SK-N-SH treated with all-trans-retinoic acid at 6 μM for 48 hours (cell line): Measurements from ENCODE around the gene CHPF2.

ENCODE experiments used
- ATAC-seq: fragments of 200-7000 bp; cut with Tn5 transposase; 3 replicates; pipeline ENCODE4 v1.9.1; 2020; ENCODE audit warnings: mild to moderate bottlenecking, moderate library complexity
- ARNTL ChIP-seq: fragments of 450-650 bp; formaldehyde crosslinking; IDR thresholded peaks from 2 replicates; pipeline ENCODE4 v1.5.0; 2020; ENCODE audit warnings: low read depth, mild to moderate bottlenecking, moderate library complexity, borderline replicate concordance
- CSDC2 ChIP-seq: fragments of 250-450 bp; sonication (Bioruptor Pico); IDR thresholded peaks from 2 replicates; pipeline ENCODE4 v1.5.0; 2020; ENCODE audit warnings: mild to moderate bottlenecking, moderate library complexity
- ESRRG ChIP-seq: fragments of 250-450 bp; sonication (Bioruptor Pico); IDR thresholded peaks from 2 replicates; pipeline ENCODE4 v1.6.1; 2021; ENCODE audit warnings: mild to moderate bottlenecking
- ISL1 ChIP-seq: fragments of 250-450 bp; sonication (Bioruptor Pico); IDR thresholded peaks from 2 replicates; pipeline ENCODE4 v2.1.2; 2022; ENCODE audit warnings: mild to moderate bottlenecking, moderate library complexity
- OSR1 ChIP-seq: fragments of 250-450 bp; sonication (Bioruptor Pico); IDR thresholded peaks from 2 replicates; pipeline ENCODE4 v1.8.0; 2022; ENCODE audit warnings: moderate library complexity, mild to moderate bottlenecking, inconsistent platforms
- PPARA ChIP-seq: fragments of 250-450 bp; sonication (Bioruptor Pico); IDR thresholded peaks from 2 replicates; pipeline ENCODE4 v1.5.0; 2020; ENCODE audit warnings: mild to moderate bottlenecking, borderline replicate concordance
- RARB ChIP-seq: fragments of 250-450 bp; sonication (Bioruptor Pico); IDR thresholded peaks from 2 replicates; pipeline ENCODE4 v1.8.0; 2021; ENCODE audit warnings: mild to moderate bottlenecking, moderate library complexity
- SNAI2 ChIP-seq: fragments of 250-450 bp; sonication (Bioruptor Pico); IDR thresholded peaks from 2 replicates; pipeline ENCODE4 v1.5.0; 2020; ENCODE audit warnings: mild to moderate bottlenecking, moderate library complexity
- TCF4 ChIP-seq: fragments of 250-450 bp; sonication (Bioruptor Pico); IDR thresholded peaks from 2 replicates; pipeline ENCODE4 v1.8.0; 2021; ENCODE audit warnings: mild to moderate bottlenecking, moderate library complexity, borderline replicate concordance
- ZC3H10 ChIP-seq: fragments of 250-450 bp; sonication (Bioruptor Pico); IDR thresholded peaks from 2 replicates; pipeline ENCODE4 v1.5.1; 2021; ENCODE audit warnings: mild to moderate bottlenecking, moderate library complexity
- ZFP3 ChIP-seq: fragments of 250-450 bp; sonication (Bioruptor Pico); IDR thresholded peaks from 2 replicates; pipeline ENCODE4 v1.5.0; 2020; ENCODE audit warnings: mild to moderate bottlenecking, moderate library complexity
- ZFP30 ChIP-seq: fragments of 450-650 bp; formaldehyde crosslinking; IDR thresholded peaks from 2 replicates; pipeline ENCODE4 v1.5.0; 2022; ENCODE audit warnings: mild to moderate bottlenecking, moderate library complexity
- ZNF565 ChIP-seq: fragments of 450-650 bp; formaldehyde crosslinking; conservative IDR thresholded peaks from 2 replicates; pipeline ENCODE4 v1.5.0; 2020; ENCODE audit warnings: low read depth, mild to moderate bottlenecking, moderate library complexity
- ZNF70 ChIP-seq: fragments of 450-650 bp; formaldehyde crosslinking; IDR thresholded peaks from 2 replicates; pipeline ENCODE4 v1.5.0; 2020; ENCODE audit warnings: mild to moderate bottlenecking, moderate library complexity
- ZNF8 ChIP-seq: fragments of 450-650 bp; formaldehyde crosslinking; IDR thresholded peaks from 2 replicates; pipeline ENCODE4 v1.5.0; 2020; ENCODE audit warnings: mild to moderate bottlenecking, moderate library complexity
- TF ChIP-seq, protein P1 (sequence below): fragments of 250-450 bp; sonication (Bioruptor Pico); IDR thresholded peaks from 2 replicates; pipeline ENCODE4 v1.8.0; 2021; ENCODE audit warnings: low read depth, mild to moderate bottlenecking, moderate library complexity, borderline replicate concordance
- TF ChIP-seq, protein P2 (sequence below): fragments of 250-450 bp; sonication (Bioruptor Pico); IDR thresholded peaks from 2 replicates; pipeline ENCODE4 v1.8.0; 2020; ENCODE audit warnings: mild to moderate bottlenecking, moderate library complexity, borderline replicate concordance
- TF ChIP-seq, protein P3 (sequence below): fragments of 250-450 bp; sonication (Bioruptor Pico); IDR thresholded peaks from 2 replicates; pipeline ENCODE4 v1.5.1; 2021; ENCODE audit warnings: mild to moderate bottlenecking, moderate library complexity
- TF ChIP-seq, protein P4 (sequence below): fragments of 250-450 bp; sonication (Bioruptor Pico); IDR thresholded peaks from 2 replicates; pipeline ENCODE4 v1.5.0; 2020; ENCODE audit warnings: mild to moderate bottlenecking, moderate library complexity

The CHPF2 gene

DNA sequence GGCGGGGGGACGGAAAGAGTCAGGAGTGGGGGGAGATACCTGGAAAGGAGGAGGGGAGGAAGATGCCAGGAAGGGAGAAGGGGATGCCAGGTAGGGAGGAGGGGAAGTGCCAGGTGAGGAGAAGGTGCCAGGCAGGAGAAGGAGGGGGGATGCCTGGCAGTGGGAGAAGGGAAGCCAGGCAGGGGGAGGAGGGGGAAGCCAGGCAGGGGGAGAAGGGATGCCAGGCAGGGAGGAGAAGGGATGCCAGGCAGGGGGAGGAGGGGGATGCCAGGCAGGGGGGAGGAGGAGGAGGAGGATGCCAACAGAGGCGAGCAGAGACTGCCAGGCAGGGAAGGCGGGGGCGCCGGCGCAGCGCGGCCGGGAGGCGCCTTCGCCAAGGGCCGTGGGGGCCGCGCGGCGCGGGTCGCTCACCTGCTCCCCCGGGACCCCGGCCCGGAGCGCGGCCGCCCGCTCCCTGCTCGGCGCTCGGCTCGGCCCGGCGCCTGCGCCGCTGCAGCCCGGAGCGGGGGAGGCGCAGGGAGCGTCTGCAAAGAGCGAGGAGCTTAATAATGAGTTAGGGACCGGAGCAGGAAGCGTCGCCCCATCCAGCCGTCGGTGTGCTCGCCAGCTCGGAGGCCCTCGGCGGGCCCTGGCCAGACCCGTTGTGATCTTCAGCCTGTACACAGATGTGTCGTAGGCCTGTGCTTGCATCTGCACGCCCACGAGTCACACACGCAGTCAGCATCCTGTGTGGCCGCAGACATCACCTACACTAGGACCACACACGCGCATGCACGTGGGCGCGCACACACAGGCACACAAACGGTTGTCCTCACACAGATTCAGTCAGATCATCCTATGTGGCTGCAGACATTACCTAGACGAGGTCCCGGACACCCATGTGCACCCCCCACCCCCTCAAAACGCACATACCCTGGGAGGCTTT, 44.6 kb downstream of the CHPF2 start:
- peak; percentile 94 for ATAC-seq

DNA sequence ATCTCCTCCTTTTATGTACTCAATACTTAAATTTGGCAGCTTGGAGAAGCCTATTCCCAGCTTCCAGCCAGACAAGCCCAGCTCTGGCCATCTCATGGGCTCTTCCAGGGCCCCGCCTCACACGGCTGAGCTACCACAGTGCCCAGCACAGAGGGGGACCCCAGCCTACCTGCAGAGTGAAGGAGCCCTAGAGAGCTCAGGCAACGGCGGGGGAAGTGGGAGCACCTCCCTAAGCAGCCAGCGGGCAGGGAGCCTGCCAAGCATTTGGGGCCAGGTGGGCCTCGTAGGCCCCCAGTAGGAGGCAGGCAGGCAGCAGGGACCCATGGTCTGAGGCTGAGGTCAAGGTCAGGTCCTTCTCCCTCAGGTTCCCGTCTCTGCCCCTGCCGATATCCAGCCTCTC, 45.3 kb downstream of the CHPF2 start:
- TF ChIP-seq ZFP3 (no peak), ZNF70 (no peak), ZC3H10 (no peak), ESRRG (CRISPR knock-in tag) (no peak), ZNF565 (CRISPR knock-in tag) (no peak), ISL1 (CRISPR knock-in tag) (no peak), ZNF8 (no peak), TCF4 (CRISPR knock-in tag) (no peak), OSR1 (CRISPR knock-in tag) (no peak), PPARA (no peak), CSDC2 (CRISPR knock-in tag) (no peak), ARNTL (CRISPR knock-in tag) (no peak), SNAI2 (CRISPR knock-in tag) (no peak), RARB (CRISPR knock-in tag) (no peak)
- TF ChIP-seq, protein P1, sequence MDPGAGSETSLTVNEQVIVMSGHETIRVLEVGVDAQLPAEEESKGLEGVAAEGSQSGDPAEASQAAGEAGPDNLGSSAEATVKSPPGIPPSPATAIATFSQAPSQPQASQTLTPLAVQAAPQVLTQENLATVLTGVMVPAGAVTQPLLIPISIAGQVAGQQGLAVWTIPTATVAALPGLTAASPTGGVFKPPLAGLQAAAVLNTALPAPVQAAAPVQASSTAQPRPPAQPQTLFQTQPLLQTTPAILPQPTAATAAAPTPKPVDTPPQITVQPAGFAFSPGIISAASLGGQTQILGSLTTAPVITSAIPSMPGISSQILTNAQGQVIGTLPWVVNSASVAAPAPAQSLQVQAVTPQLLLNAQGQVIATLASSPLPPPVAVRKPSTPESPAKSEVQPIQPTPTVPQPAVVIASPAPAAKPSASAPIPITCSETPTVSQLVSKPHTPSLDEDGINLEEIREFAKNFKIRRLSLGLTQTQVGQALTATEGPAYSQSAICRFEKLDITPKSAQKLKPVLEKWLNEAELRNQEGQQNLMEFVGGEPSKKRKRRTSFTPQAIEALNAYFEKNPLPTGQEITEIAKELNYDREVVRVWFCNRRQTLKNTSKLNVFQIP (CRISPR knock-in tag), result no peak
- TF ChIP-seq, protein P2, sequence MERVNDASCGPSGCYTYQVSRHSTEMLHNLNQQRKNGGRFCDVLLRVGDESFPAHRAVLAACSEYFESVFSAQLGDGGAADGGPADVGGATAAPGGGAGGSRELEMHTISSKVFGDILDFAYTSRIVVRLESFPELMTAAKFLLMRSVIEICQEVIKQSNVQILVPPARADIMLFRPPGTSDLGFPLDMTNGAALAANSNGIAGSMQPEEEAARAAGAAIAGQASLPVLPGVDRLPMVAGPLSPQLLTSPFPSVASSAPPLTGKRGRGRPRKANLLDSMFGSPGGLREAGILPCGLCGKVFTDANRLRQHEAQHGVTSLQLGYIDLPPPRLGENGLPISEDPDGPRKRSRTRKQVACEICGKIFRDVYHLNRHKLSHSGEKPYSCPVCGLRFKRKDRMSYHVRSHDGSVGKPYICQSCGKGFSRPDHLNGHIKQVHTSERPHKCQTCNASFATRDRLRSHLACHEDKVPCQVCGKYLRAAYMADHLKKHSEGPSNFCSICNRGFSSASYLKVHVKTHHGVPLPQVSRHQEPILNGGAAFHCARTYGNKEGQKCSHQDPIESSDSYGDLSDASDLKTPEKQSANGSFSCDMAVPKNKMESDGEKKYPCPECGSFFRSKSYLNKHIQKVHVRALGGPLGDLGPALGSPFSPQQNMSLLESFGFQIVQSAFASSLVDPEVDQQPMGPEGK (CRISPR knock-in tag), result no peak
- TF ChIP-seq, protein P3, sequence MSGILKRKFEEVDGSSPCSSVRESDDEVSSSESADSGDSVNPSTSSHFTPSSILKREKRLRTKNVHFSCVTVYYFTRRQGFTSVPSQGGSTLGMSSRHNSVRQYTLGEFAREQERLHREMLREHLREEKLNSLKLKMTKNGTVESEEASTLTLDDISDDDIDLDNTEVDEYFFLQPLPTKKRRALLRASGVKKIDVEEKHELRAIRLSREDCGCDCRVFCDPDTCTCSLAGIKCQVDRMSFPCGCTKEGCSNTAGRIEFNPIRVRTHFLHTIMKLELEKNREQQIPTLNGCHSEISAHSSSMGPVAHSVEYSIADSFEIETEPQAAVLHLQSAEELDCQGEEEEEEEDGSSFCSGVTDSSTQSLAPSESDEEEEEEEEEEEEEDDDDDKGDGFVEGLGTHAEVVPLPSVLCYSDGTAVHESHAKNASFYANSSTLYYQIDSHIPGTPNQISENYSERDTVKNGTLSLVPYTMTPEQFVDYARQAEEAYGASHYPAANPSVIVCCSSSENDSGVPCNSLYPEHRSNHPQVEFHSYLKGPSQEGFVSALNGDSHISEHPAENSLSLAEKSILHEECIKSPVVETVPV (CRISPR knock-in tag), result no peak
- TF ChIP-seq, protein P4, sequence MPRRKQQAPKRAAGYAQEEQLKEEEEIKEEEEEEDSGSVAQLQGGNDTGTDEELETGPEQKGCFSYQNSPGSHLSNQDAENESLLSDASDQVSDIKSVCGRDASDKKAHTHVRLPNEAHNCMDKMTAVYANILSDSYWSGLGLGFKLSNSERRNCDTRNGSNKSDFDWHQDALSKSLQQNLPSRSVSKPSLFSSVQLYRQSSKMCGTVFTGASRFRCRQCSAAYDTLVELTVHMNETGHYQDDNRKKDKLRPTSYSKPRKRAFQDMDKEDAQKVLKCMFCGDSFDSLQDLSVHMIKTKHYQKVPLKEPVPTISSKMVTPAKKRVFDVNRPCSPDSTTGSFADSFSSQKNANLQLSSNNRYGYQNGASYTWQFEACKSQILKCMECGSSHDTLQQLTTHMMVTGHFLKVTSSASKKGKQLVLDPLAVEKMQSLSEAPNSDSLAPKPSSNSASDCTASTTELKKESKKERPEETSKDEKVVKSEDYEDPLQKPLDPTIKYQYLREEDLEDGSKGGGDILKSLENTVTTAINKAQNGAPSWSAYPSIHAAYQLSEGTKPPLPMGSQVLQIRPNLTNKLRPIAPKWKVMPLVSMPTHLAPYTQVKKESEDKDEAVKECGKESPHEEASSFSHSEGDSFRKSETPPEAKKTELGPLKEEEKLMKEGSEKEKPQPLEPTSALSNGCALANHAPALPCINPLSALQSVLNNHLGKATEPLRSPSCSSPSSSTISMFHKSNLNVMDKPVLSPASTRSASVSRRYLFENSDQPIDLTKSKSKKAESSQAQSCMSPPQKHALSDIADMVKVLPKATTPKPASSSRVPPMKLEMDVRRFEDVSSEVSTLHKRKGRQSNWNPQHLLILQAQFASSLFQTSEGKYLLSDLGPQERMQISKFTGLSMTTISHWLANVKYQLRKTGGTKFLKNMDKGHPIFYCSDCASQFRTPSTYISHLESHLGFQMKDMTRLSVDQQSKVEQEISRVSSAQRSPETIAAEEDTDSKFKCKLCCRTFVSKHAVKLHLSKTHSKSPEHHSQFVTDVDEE, result no peak
- no peak; the same call in 2 of the 3 replicates for ATAC-seq

More for the DNA sequence above, 44.6 kb downstream of the CHPF2 start:
- no peak for TF ChIP-seq PPARA
- TF ChIP-seq OSR1 (CRISPR knock-in tag), result no peak
- no peak for TF ChIP-seq ZNF565 (CRISPR knock-in tag)
- TF ChIP-seq, protein P2 (CRISPR knock-in tag), result no peak
- no peak for TF ChIP-seq ZC3H10
- TF ChIP-seq ZFP3, result 0 out of 2 replicates have a peak, but pooled peaks have one; percentile 57

DNA sequence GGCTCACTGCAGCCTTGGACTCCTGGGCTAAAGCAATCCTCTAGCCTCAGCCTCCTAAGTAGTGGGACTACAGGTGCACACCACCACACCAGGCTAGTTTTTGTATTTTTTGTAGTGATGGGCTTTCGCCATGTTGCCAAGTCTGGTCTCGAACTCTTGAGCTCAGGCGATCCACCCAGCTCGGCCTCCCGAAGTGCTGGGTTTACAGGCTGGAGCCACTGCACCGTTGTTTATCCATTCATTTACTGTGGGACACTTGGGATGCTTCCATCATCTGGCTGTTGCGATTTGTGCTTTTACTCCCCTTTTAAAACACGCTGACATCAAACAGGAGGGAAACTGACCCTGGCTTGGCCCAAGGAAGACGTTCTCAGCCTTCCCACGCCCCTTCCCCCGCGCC, 46.7 kb downstream of the CHPF2 start:
- TF ChIP-seq ZFP30, result no peak
- no peak for TF ChIP-seq TCF4 (CRISPR knock-in tag)
- TF ChIP-seq, protein P4, result no peak
- no peak for ATAC-seq
